ENCODE results near the gene PPM1E. TPM values are rescaled to one million over a fixed set of nuclear protein-coding genes. Genes with fewer than 3 reads are reported as not detected.

The PPM1E gene
- total and polyA plus RNA-seq, 4 donors: 0.08 to 1.3 (median 0.66) TPM

DNA sequence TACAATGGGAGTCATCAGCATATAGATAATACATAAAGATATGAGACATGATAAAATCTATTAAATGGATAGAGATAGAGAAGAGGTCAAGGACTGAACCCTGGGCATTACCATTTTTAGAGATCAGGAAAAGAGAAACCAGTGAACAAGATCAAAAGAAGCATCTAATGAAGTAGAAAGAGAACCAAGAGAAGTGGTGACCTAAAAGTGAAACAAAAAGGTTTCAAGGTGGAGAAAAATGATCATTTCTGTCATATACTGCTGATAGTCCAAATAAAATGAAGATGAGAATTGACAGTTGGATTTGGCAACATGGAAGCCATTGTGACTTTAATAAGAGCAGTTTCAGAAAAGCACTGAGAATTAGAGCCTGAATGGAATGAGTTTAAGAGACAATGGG, 165.1 kb downstream of the PPM1E start:
- TF ChIP-seq, protein P1, sequence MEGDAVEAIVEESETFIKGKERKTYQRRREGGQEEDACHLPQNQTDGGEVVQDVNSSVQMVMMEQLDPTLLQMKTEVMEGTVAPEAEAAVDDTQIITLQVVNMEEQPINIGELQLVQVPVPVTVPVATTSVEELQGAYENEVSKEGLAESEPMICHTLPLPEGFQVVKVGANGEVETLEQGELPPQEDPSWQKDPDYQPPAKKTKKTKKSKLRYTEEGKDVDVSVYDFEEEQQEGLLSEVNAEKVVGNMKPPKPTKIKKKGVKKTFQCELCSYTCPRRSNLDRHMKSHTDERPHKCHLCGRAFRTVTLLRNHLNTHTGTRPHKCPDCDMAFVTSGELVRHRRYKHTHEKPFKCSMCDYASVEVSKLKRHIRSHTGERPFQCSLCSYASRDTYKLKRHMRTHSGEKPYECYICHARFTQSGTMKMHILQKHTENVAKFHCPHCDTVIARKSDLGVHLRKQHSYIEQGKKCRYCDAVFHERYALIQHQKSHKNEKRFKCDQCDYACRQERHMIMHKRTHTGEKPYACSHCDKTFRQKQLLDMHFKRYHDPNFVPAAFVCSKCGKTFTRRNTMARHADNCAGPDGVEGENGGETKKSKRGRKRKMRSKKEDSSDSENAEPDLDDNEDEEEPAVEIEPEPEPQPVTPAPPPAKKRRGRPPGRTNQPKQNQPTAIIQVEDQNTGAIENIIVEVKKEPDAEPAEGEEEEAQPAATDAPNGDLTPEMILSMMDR (IDR thresholded peaks at IDR 0.05; ENCODE audit: control extremely low read depth, extremely low read depth): no peak
- Histone ChIP-seq H3K27ac (ENCODE audit: low read depth in 1 of 2, low read length in 1 of 2) (no peak overlapping the region), H3K9ac (ENCODE audit: insufficient read depth in 1 of 2, low read length in 2 of 2) (no peak overlapping the region), H3K9me3 (ENCODE audit: control insufficient read depth in 4 of 4, insufficient read depth in 3 of 4, low read length in 3 of 4) (no peaks in the 10 kb centered on the region), H3K4me1 (ENCODE audit: control insufficient read depth in 5 of 5, insufficient read depth in 5 of 5, low read length in 5 of 5) (no peaks in the 10 kb centered on the region), H3K27me3 (ENCODE audit: control insufficient read depth in 3 of 3, insufficient read depth in 3 of 3, low read length in 2 of 3) (no peaks in the 10 kb centered on the region), H3K36me3 (ENCODE audit: control insufficient read depth in 4 of 4, insufficient read depth in 4 of 4, low read length in 4 of 4) (no peaks in the 10 kb centered on the region), H3K4me3 (no peak overlapping the region)
- DNase-seq: no peak
- ATAC-seq (ENCODE audit: insufficient read depth, low FRiP score): no peak

DNA sequence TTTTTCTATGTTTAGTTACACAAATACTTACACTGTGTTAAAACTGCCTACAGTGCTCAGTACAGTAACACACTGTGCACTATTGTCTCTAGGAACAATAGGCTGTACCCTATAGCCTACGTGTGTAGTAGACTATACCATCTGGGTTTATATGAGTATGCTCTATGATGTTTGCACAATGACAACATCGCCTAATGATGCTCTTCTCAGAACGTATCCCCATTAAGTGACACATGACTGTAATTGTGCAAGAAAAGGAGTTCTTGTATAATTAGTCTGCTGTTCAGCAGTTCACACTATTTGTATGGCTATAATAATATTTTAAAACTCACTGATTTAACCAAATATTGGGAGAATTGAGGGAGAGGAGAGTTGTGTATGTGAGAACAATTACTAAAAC, 177.3 kb downstream of the PPM1E start:
- DNase-seq (no peak), ATAC-seq (ENCODE audit: insufficient read depth, low FRiP score) (no peak)
- H3K4me3 ChIP-seq: no peak overlapping the region
- H3K36me3 ChIP-seq (ENCODE audit: control insufficient read depth in 4 of 4, insufficient read depth in 4 of 4, low read length in 4 of 4): no peaks in the 10 kb centered on the region
- TF ChIP-seq, protein P1 (IDR thresholded peaks at IDR 0.05; ENCODE audit: control extremely low read depth, extremely low read depth): no peak
- no peak overlapping the region for H3K9ac ChIP-seq (ENCODE audit: insufficient read depth in 1 of 2, low read length in 2 of 2)
- no peak overlapping the region for H3K27ac ChIP-seq (ENCODE audit: low read depth in 1 of 2, low read length in 1 of 2)
- no peaks in the 10 kb centered on the region for H3K27me3 ChIP-seq (ENCODE audit: control insufficient read depth in 3 of 3, insufficient read depth in 3 of 3, low read length in 2 of 3)
- H3K4me1 ChIP-seq (ENCODE audit: control insufficient read depth in 5 of 5, insufficient read depth in 5 of 5, low read length in 5 of 5): no peaks in the 10 kb centered on the region
- H3K9me3 ChIP-seq (ENCODE audit: control insufficient read depth in 4 of 4, insufficient read depth in 3 of 4, low read length in 3 of 4): no peaks in the 10 kb centered on the region
- 75 to 77% methylated on average over 3 of the region's 3 CpGs for WGBS, 2 donors

DNA sequence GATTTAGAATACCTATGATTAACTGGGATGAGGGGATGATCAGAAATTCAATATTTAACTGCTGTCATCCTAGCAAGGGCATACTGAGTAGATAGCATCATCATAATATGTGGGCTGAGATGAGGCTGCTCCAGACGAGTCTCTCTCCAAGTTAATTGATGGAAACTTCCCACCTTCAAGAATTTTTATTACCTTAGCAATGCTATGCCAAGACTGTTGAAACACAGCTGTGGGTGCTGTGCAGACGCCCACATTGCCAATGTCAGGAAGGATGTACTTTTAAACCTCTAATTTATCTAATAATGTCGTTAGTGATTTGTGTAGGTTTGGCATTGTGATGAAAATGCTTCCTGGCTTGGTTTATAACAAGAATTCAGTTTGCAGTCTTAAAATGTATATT, 180.6 kb downstream of the PPM1E start:
- Histone ChIP-seq H3K27ac (ENCODE audit: low read depth in 1 of 2, low read length in 1 of 2) (no peak overlapping the region), H3K9me3 (ENCODE audit: control insufficient read depth in 4 of 4, insufficient read depth in 3 of 4, low read length in 3 of 4) (no peaks in the 10 kb centered on the region), H3K9ac (ENCODE audit: insufficient read depth in 1 of 2, low read length in 2 of 2) (no peak overlapping the region), H3K4me3 (no peak overlapping the region), H3K4me1 (ENCODE audit: control insufficient read depth in 5 of 5, insufficient read depth in 5 of 5, low read length in 5 of 5) (no peaks in the 10 kb centered on the region), H3K36me3 (ENCODE audit: control insufficient read depth in 4 of 4, insufficient read depth in 4 of 4, low read length in 4 of 4) (no peaks in the 10 kb centered on the region), H3K27me3 (ENCODE audit: control insufficient read depth in 3 of 3, insufficient read depth in 3 of 3, low read length in 2 of 3) (no peaks in the 10 kb centered on the region)
- WGBS, 2 donors: 37 to 44% methylated on average over 3 of the region's 3 CpGs
- no peak for DNase-seq
- no peak for ATAC-seq (ENCODE audit: insufficient read depth, low FRiP score)
- TF ChIP-seq, protein P1 (IDR thresholded peaks at IDR 0.05; ENCODE audit: control extremely low read depth, extremely low read depth): no peak

DNA sequence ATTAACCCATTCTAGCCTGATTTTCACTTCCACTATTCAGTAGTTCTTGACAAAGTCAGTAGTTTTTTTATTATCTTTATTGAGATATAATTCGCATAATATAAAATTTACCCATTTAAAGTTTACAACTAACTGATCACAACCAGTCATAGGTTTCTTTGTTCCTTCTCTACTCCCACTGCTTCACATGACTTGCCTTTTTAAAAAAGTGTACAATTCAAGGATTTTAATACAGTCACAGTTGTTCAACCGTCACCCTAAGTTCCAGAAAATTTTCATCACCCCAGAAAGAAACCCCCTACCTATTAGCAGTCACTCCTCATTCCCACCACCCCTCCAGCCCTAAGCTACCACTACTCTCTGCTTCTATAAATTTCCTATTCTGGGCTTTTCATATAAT, 188.5 kb downstream of the PPM1E start:
- peaks cover 0 to 2% (median under 1%) of the 10 kb centered on the region in 4 donors for H3K9me3 ChIP-seq (ENCODE audit: control insufficient read depth in 4 of 4, insufficient read depth in 3 of 4, low read length in 3 of 4)
- no peak overlapping the region for H3K27ac ChIP-seq (ENCODE audit: low read depth in 1 of 2, low read length in 1 of 2)
- H3K36me3 ChIP-seq (ENCODE audit: control insufficient read depth in 4 of 4, insufficient read depth in 4 of 4, low read length in 4 of 4): no peaks in the 10 kb centered on the region
- no peak overlapping the region for H3K9ac ChIP-seq (ENCODE audit: insufficient read depth in 1 of 2, low read length in 2 of 2)
- ATAC-seq (ENCODE audit: insufficient read depth, low FRiP score) (no peak), DNase-seq (no peak)
- TF ChIP-seq, protein P1 (IDR thresholded peaks at IDR 0.05; ENCODE audit: control extremely low read depth, extremely low read depth): no peak
- H3K4me1 ChIP-seq (ENCODE audit: control insufficient read depth in 5 of 5, insufficient read depth in 5 of 5, low read length in 5 of 5): no peaks in the 10 kb centered on the region
- no peak overlapping the region for H3K4me3 ChIP-seq
- H3K27me3 ChIP-seq (ENCODE audit: control insufficient read depth in 3 of 3, insufficient read depth in 3 of 3, low read length in 2 of 3): no peaks in the 10 kb centered on the region
- WGBS, 2 donors: 83 to 95% methylated on average over 2 of the region's 2 CpGs

All from lung (tissue), 12 donors.